GM21786 (cell line): Measurements from ENCODE around the gene LRRC75A.
"Not testable (repeated sequence)": the region's sequence is repeated elsewhere in the genome, so short reads cannot be mapped to it uniquely, and the experiment has no call there.

ENCODE experiments used
- ATAC-seq: cut with Tn5 transposase; IDR thresholded peaks from one replicate; pipeline ENCODE4 v1.9.1; 2021; ENCODE audit not compliant: unreplicated experiment

The LRRC75A gene

GRCh38 chr17:16407911-16408588 lies 83.9 kb downstream of the LRRC75A start:
- peak; percentile 92 for ATAC-seq

- no peak for ATAC-seq
Observed at GRCh38 chr17:16406742-16407674, 85.0 kb downstream of the LRRC75A start.

GRCh38 chr17:16403847-16404246 lies 88.1 kb downstream of the LRRC75A start:
- not testable (repeated sequence) for ATAC-seq

- peak; percentile 83 for ATAC-seq
Observed at GRCh38 chr17:16398270-16399267, 93.4 kb downstream of the LRRC75A start.

GRCh38 chr17:16396693-16397092 lies 95.3 kb downstream of the LRRC75A start:
- ATAC-seq, result not testable (repeated sequence)

DNA sequence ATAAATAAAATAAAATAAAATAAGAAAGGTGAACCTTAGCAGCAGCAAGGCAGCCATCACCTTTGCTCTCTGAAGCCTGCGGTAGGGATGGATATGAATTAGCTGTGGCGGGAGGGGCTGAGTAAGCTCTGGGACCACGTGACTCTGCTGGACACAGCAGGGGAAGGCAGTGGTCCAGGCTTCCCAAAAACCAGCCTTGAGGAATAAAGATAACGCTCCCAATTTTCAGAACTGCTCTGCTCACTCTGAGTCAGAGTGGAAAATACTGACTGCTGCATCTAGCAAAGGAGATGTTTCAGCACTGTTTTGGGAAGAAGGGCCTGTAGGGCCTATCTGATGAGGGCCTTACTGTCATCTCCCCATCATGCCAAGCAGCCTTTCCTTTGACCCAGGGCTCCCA lies 96.1 kb downstream of the LRRC75A start:
- not testable (repeated sequence) for ATAC-seq

- ATAC-seq, result not testable (repeated sequence)
Observed at GRCh38 chr17:16392491-16392890, 99.5 kb downstream of the LRRC75A start.
